HG02571 (cell line): ENCODE measurements around the gene CCDC54.
A peak's percentile ranks its signal among the peaks of the same experiment; 100 is the strongest.

Source experiments
- ATAC-seq: cut with Tn5 transposase; IDR thresholded peaks from one replicate; pipeline ENCODE4 v1.9.1; 2021; ENCODE audit warnings: mild to moderate bottlenecking, moderate library complexity; ENCODE audit not compliant: unreplicated experiment

Gene CCDC54

GRCh38 chr3:107392549-107393165 lies 15.4 kb downstream of the CCDC54 start:
- ATAC-seq, result no peak

DNA sequence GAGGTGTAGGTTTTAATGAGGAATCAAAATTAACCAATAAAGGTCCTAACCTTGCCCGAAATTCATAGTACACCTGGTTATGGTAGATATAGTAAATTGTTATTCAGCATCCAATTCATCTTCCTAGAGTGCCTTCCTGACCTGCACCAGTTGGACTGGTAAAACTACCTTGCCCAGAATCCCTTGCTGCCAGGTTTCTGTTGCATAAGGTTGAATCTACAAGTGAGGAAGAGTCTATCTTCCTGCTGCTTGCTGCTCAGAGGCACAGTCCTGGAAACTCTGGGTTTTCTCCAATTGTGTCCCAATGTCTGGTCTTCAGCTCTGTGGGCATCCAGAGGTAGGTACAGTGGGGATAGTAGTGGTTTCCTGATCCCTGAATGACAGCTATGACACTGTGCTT lies 17.3 kb downstream of the CCDC54 start:
- no peak for ATAC-seq

DNA sequence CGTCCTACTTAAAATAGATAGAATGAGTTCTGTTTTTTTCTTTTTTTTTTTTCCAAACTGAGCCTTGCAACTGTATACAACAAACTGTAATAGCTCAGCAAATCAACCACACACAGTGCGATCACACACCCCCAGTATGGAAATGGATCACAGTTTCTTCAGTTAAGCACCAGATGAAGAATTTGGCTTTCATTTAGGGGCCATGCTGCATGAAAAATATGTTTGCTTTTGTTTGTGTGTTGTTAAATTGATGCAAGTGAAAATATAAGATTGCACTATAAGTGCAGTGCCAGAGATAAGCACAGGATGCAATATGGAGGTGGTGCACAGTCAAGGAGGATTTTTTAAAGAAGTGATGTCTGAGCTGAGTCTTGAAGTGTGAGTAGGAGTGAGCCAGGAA lies 17.8 kb downstream of the CCDC54 start:
- no peak for ATAC-seq

GRCh38 chr3:107401301-107401700 lies 24.1 kb downstream of the CCDC54 start:
- ATAC-seq, result no peak

GRCh38 chr3:107402214-107402613 lies 25.0 kb downstream of the CCDC54 start:
- no peak for ATAC-seq

GRCh38 chr3:107404727-107405469 lies 27.7 kb downstream of the CCDC54 start:
- no peak for ATAC-seq

DNA sequence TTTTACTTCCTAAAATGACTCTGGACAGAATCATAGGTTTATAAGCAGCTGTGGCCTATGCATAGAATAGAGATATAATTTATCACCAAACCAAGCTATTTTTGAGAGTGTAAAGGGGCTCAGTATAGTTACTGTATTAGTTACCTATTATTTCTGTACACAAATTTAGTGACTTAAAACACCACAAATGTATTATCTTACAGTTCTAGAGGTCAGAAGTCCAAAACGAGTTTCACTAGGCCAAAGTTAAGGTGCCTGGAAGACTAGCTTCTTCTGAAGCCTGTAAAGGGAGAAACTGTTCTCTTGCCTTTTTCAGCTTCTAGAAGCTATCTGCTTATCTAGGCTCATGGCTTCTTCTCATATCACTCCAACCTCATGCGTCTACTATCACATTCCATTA lies 30.1 kb downstream of the CCDC54 start:
- no peak for ATAC-seq

DNA sequence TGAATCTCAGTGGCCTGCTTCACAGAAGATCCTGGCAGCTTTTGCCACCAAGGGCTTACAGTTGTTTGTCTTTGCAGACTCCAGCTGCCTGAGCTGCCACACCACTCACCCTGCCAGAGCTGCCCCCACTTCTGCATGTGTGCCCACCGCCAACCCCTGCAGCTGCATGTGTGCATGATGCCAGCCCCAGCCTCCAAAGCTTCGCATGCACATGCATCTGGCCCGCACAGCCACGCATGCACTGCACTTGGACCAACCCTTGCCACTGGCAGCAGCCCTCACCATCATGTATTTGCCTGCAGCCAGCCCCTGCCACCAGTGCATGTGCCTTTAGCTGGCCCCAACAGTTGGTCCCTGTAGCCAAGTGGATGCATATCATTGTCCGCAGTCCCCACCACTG lies 31.3 kb downstream of the CCDC54 start:
- no peak for ATAC-seq

- ATAC-seq, result no peak
Observed at GRCh38 chr3:107409365-107409764, 32.1 kb downstream of the CCDC54 start.

DNA sequence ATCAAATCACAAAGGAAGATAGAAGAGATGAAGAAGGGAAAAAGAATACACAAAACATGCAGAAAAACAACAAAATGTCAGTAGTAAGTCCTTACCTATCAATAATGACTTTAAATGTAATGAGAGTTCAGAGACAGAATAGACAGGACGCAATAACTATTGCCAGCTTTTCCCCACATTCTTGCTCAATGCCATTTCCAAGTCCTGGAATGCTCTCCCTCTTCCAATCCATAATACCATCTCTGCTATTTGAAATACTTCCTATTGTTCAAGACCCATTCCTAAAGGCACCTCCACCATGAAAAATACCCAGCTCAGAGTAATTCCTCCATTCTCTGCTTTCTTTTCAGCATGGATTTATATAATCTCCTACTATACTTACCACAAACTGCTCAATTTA lies 33.4 kb downstream of the CCDC54 start:
- no peak for ATAC-seq

GRCh38 chr3:107411056-107411455 lies 33.8 kb downstream of the CCDC54 start:
- no peak for ATAC-seq

DNA sequence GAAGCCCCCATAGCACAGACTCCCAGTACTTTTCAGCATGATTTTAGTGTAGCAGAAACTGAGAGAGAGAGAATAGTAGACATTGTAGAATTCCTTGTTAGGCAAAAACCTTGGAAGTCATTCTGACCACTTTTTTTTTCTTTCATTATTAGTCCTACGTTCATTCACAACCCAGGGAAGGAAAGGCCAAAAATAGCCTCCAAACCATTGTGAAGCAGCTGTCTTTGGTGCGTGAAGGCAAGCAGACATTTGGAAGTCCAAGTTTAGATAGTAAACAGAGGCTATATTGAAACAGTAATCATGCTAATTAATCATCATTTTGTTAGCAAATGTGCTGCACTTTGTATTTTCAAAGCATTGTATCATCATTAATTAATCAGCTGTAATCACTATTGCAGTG lies 34.5 kb downstream of the CCDC54 start:
- no peak for ATAC-seq

GRCh38 chr3:107412376-107412775 lies 35.1 kb downstream of the CCDC54 start:
- no peak for ATAC-seq

DNA sequence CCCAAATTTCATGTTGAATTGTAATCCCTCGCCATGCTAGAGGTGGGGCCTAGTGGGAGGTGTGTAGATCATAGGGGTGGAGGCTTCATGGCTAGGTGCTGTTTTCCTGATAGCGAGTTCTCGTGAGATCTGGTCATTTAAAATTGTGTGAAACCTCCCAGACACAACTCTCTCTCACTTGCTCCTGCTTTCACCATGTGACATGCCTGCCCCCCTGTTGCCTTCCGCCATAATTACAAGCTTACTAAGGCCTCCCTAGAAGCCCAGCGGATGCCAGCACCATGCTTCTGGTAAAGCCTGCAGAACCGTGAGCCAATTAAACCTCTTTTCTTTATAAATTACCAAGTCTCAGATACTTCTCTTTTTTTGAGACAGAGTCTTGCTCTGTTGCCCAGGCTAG lies 36.0 kb downstream of the CCDC54 start:
- no peak for ATAC-seq

GRCh38 chr3:107414325-107414964 lies 37.2 kb downstream of the CCDC54 start:
- ATAC-seq, result no peak

DNA sequence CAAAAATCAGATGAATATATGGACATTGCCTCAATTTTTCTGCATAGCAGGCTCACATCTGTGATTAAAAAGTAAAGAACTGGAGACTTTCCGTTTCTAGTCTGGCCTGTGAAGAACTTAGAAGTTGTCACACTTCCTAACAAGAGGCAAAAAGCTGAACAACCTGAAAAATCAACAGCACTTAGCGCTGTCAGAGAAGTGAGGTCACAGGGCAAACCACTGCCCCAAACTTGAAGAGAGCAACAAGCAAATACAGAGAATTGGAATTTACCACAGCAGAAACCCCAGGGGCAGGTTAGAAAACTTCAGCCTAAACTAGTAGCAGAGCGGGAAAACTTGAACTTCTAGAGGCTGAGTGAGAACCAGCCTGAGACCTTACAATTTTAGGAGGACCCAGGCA lies 38.9 kb downstream of the CCDC54 start:
- no peak for ATAC-seq

DNA sequence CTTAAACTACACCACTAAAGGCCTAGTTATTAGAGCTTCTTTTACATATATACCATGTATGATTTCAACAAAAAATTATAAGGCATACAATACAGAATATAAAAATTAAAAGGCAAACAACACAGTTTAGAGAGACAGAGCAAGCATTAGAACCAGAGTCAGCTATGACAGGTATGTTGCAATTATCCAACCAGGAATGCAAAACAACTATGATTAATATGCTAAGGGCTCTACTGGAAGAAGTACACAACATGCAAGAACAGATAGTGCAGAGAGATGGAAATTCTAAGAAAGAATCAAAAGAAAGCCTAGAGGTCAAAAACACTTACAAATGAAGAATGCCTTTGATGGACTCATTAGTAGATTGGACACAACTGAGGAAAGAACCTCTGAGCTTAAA lies 39.6 kb downstream of the CCDC54 start:
- ATAC-seq, result no peak

- ATAC-seq, result peak; percentile 80
Observed at GRCh38 chr3:107421170-107421792, 44.0 kb downstream of the CCDC54 start.

DNA sequence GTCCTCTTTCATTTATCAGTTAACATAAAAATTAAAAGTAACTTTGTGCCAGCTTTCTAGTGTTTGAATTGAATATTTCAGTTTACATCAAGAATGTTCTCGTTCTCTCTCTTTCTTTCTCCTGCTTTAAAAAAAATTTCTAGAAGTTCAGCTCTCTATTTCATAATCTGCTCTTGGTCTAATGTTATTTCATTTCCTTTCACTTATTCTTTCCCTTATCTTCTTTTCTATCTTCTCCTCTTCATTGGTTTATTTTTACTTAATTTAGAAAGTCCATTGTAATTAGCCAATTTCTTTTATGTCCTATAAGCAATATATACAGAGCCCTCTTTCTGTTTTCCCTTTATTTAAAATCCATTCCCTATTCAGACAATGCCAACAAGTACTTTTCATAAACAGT lies 44.6 kb downstream of the CCDC54 start:
- no peak for ATAC-seq

DNA sequence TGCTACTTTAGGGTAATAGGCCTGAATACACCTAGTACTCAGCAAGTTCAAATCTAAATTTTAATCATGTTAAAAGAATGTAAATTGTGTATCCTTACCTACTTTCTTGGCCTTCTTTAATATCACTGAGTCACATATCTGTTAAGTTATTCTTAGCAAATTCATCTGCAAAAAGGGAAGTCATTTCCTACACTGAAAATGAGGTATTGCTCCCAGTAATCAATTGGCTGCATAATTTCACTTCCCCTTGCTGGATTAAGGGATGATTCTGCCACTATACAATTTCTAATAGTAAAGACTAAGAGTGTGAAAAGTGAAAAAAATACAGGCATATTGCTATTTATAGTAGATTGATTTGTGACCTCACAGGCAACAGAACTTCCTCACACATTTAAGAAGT lies 47.8 kb downstream of the CCDC54 start:
- no peak for ATAC-seq

GRCh38 chr3:107426223-107426622 lies 49.0 kb downstream of the CCDC54 start:
- no peak for ATAC-seq
